ENCODE data around the gene ARFGAP3. TPM values are rescaled to one million over a fixed set of nuclear protein-coding genes. Genes with fewer than 3 reads are reported as not detected.

The ARFGAP3 gene
- total RNA-seq, 1 donor from 2014 or later = 20.2 TPM

Other genes starting within 250 kb of the ARFGAP3 start
- 20.8 TPM for gene POLDIP3, start 242.4 kb downstream of the ARFGAP3 start, total RNA-seq
- gene ATP5MGL, start 216.7 kb downstream of the ARFGAP3 start, total RNA-seq = 0.75 TPM
- 147 TPM for gene CYB5R3, start 207.9 kb downstream of the ARFGAP3 start, total RNA-seq
- 1.0 TPM for gene A4GALT, start 136.4 kb downstream of the ARFGAP3 start, total RNA-seq
- 23.8 TPM for gene PACSIN2, start 157.9 kb upstream of the ARFGAP3 start, total RNA-seq
- gene TTLL1, start 232.1 kb upstream of the ARFGAP3 start, total RNA-seq = 0.65 TPM

Data from left lobe of liver (tissue), 1 donor.